Body of pancreas (tissue), 4 donors: ENCODE measurements around the gene TBC1D20. TPM values are rescaled to one million over a fixed set of nuclear protein-coding genes. Genes with fewer than 3 reads are reported as not detected.

Source experiments
- ATAC-seq: fragments of 150-250 bp; one replicate; pipeline ENCODE4 v1.9.1; 2016
- DNase-seq, 4 donors: peaks; one replicate each; pipeline ENCODE4 v3.0.0-alpha.2; 2019
- H3K27ac ChIP-seq, 4 donors: fragments of 200-600 bp; sonication (generic); 1 replicate in 3 of 4; 2 replicates in 1 of 4; pipeline versions ENCODE4 v1.5.1 to v1.6.1; 2016 to 2019; ENCODE audit warnings: mild to moderate bottlenecking in 1 of 4, mixed read lengths in 1 of 4, moderate library complexity in 1 of 4
- H3K27me3 ChIP-seq, 2 donors: fragments of 200-600 bp; sonication (generic); one replicate each; pipeline ENCODE4 v1.6.0; 2016; ENCODE audit warnings: mild to moderate bottlenecking in 1 of 2
- H3K36me3 ChIP-seq, 2 donors: fragments of 200-600 bp; sonication (generic); replicated peaks in 1 of 2; 2 replicates each; pipeline ENCODE4 v1.5.1; 2016; ENCODE audit warnings: low read depth in 2 of 2; ENCODE audit not compliant: insufficient read depth in 1 of 2
- H3K4me1 ChIP-seq: fragments of 200-600 bp; sonication (generic); one replicate; pipeline ENCODE4 v1.6.0; 2016
- H3K4me3 ChIP-seq, 2 donors: fragments of 200-600 bp; sonication (generic); 1 replicate in 1 of 2; 2 replicates in 1 of 2; pipeline ENCODE4 v1.5.1; 2016 to 2019
- H3K9me3 ChIP-seq, 3 donors: fragments of 200-600 bp; sonication (generic); 1 replicate in 2 of 3; 2 replicates in 1 of 3; pipeline ENCODE4 v1.5.1; 2016
- POLR2A ChIP-seq, 3 donors: fragments of 450-650 bp; IDR thresholded peaks; one replicate each; pipeline ENCODE4 v1.6.1; 2016; ENCODE audit warnings: antibody characterized with exemption in 3 of 3, mild to moderate bottlenecking in 2 of 3
- WGBS, 2 donors: methylation state at CpG; one replicate each; pipeline ENCODE4 v1.1.5; 2017; 5-methylcytosine and 5-hydroxymethylcytosine counted together
- intact Hi-C: fragments of 100-400 bp; cut with DNase I; formaldehyde crosslinking; loops from one replicate; pipeline ENCODE4 v1.15.1; 2023
- total RNA-seq, 2 donors: library from RNA; depleted of rRNA; stranded (reverse); fragments of >200 nt; gene quantifications; one replicate each; pipeline ENCODE4 v1.1.0, GENCODE V29; 2016
- TF ChIP-seq, protein P1 (sequence below), 7 experiments: fragments of 450-650 bp in 4 of 7; fragments of 200-600 bp in 3 of 7; sonication (generic) in 3 of 7; IDR thresholded peaks; one replicate each; pipeline ENCODE4 v1.5.1; 2016 to 2019; ENCODE audit warnings: antibody characterized with exemption in 7 of 7

TBC1D20 gene
- total RNA-seq, 2 donors from 2014 or later: 16.3 to 27.4 TPM

DNA sequence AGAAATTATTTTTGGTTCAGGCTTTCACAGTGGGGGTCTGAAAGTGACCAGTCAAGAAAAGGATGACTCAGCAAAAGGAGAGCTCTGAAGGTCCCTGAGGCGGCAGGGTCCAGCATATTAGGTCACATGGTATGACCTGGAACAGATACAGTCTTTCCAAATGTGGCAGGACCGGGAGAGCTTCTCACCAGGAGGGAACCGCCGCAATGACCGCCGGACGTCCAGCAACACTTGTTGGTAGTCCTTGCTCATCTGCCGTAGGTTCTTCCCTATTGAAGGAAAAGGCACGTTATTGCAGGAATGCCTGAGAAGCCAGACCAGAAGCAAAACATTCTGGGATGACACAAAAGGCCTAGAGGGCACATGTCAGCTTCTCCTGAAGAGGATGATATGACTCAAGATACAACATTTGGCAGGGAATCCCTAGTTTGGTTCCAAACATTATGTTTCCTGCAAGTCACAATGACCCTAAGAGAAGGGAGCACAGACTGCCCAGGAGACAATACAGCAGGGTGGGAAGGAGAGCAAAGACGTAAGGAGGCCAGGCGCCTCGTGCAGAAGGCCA is 17.4 kb downstream of the TBC1D20 start:
- H3K36me3 ChIP-seq: peaks cover 0 to 16% of the 10 kb centered on the region in 2 donors
- H3K27ac ChIP-seq: no peak overlapping the region

DNA sequence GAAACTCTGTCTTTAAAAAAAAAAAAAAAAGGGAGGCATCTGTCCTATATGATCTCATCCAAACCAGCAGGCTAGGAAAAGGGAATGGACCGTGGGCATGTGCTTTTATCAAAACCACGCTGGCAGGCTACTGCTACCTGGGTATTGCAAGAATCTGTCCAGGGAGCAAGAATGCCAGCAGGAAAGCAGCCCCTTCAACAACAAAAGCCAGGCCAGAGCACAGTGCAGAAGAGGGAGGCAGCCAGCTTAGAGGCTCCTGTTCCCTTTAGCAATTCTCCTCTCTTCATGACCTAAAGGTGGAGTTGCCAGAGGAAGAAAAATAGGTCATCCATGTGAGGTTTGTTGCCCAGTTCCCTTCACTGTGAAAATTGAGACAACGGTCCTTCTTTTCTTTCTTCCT is 18.2 kb downstream of the TBC1D20 start:
- 88% methylated on average over 3 of the region's 3 CpGs for WGBS, 2 donors
- no peaks in the 10 kb centered on the region for H3K27me3 ChIP-seq
- H3K36me3 ChIP-seq: peaks cover 0 to 17% of the 10 kb centered on the region in 2 donors
- ATAC-seq (no peak), DNase-seq (no peak)
- no peaks in the 10 kb centered on the region for H3K9me3 ChIP-seq
- H3K4me3 ChIP-seq: no peak overlapping the region
- intact Hi-C loops: no loop called here
- H3K4me1 ChIP-seq: no peaks in the 10 kb centered on the region
- no peak overlapping the region for H3K27ac ChIP-seq
- TF ChIP-seq POLR2A (IDR thresholded peaks at IDR 0.05): no peak
- TF ChIP-seq, protein P1, sequence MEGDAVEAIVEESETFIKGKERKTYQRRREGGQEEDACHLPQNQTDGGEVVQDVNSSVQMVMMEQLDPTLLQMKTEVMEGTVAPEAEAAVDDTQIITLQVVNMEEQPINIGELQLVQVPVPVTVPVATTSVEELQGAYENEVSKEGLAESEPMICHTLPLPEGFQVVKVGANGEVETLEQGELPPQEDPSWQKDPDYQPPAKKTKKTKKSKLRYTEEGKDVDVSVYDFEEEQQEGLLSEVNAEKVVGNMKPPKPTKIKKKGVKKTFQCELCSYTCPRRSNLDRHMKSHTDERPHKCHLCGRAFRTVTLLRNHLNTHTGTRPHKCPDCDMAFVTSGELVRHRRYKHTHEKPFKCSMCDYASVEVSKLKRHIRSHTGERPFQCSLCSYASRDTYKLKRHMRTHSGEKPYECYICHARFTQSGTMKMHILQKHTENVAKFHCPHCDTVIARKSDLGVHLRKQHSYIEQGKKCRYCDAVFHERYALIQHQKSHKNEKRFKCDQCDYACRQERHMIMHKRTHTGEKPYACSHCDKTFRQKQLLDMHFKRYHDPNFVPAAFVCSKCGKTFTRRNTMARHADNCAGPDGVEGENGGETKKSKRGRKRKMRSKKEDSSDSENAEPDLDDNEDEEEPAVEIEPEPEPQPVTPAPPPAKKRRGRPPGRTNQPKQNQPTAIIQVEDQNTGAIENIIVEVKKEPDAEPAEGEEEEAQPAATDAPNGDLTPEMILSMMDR (IDR thresholded peaks at IDR 0.05): no peak

More for the DNA sequence above, 17.4 kb downstream of the TBC1D20 start:
- DNase-seq: no peak
- no peak for ATAC-seq
- H3K9me3 ChIP-seq: no peaks in the 10 kb centered on the region
- no peak for TF ChIP-seq POLR2A (IDR thresholded peaks at IDR 0.05)
- TF ChIP-seq, protein P1 (IDR thresholded peaks at IDR 0.05): no peak
- H3K27me3 ChIP-seq: no peaks in the 10 kb centered on the region
- no peaks in the 10 kb centered on the region for H3K4me1 ChIP-seq
- no peak overlapping the region for H3K4me3 ChIP-seq
- WGBS, 2 donors: 72 to 73% methylated on average over 12 of the region's 12 CpGs
- intact Hi-C loops: no loop called here

DNA sequence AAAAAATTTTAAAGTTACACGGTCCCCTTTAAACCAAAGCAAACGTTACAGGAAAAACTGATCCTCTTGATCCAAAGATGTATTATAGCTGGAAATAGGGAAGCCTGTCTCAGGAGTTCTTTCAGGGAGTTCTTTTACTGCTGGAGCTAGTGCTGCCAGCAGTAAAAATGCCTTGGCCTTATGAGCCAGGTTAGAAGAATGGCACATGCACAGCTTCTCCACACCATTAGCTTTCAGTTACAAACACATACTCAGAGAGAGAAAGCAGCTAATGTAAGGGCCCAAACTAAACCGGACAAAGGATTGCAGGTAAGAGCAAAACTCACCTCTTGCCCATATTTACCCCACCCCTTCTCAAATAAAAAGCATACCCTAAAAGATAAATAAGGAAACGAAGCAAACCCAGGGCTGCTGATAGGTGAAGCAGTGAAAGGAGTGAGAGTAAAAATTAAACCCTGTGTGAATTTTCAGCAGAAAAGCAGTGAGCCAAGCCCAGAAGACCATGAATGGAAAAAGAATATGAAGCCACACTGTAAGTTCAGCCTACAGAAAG is 19.0 kb downstream of the TBC1D20 start:
- H3K4me3 ChIP-seq: no peak overlapping the region
- no peaks in the 10 kb centered on the region for H3K9me3 ChIP-seq
- no peak overlapping the region for H3K27ac ChIP-seq
- H3K4me1 ChIP-seq: no peaks in the 10 kb centered on the region
- H3K27me3 ChIP-seq: no peaks in the 10 kb centered on the region
- ATAC-seq (no peak), DNase-seq (no peak)
- 81 to 88% methylated on average over 4 of the region's 4 CpGs for WGBS, 2 donors
- intact Hi-C loops: no loop called here
- TF ChIP-seq POLR2A (IDR thresholded peaks at IDR 0.05): no peak
- TF ChIP-seq, protein P1 (IDR thresholded peaks at IDR 0.05): no peak
- peaks cover 0 to 17% of the 10 kb centered on the region in 2 donors for H3K36me3 ChIP-seq

DNA sequence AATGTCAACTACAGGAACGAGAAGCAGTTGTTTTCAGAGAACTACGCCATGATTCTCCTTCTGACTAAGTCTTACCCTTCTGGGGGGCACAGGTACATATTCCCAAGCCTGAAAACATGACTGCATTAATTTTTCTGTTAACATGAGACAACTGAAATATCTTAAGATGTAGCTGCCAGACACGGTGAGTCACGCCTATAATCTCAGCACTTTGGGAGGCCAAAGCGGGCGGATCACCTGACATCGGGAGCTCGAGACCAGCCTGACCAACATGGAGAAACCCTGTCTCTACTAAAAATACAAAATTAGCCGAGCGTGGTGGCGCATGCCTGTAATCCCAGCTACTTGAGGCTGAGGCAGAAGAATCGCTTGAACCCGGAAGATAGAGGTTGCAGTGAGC is 21.7 kb downstream of the TBC1D20 start:
- no peak overlapping the region for H3K27ac ChIP-seq
- intact Hi-C loops: no loop called here
- no peaks in the 10 kb centered on the region for H3K9me3 ChIP-seq
- TF ChIP-seq POLR2A (IDR thresholded peaks at IDR 0.05): no peak
- TF ChIP-seq, protein P1 (IDR thresholded peaks at IDR 0.05): no peak
- no peaks in the 10 kb centered on the region for H3K4me1 ChIP-seq
- no peaks in the 10 kb centered on the region for H3K27me3 ChIP-seq
- ATAC-seq (no peak), DNase-seq (no peak)
- peaks cover 0 to 21% of the 10 kb centered on the region in 2 donors for H3K36me3 ChIP-seq
- WGBS, 2 donors: 88 to 93% methylated on average over 13 of the region's 13 CpGs
- no peak overlapping the region for H3K4me3 ChIP-seq

DNA sequence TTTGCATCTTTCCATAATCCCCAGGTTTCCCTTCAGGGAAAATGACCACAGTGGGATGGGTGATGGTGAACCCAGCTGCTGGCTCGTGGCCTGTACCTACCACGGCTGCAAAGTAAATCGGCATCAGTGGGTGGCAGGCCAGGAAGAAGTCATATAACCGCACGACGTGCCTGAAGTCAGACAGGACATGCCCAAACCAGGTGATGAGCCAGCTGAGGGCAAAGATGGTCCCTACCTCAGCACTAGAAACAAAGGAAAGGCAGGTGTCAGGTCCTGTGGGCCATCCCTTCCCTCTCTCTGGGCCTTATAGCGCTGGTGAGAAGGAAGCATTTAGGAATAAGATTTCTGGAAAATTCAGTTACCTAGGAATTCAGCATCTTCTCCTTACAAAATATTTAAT is 22.2 kb downstream of the TBC1D20 start:
- DNase-seq (no peak), ATAC-seq (no peak)
- no peak for TF ChIP-seq POLR2A (IDR thresholded peaks at IDR 0.05)
- TF ChIP-seq, protein P1 (IDR thresholded peaks at IDR 0.05): no peak
- Histone ChIP-seq H3K36me3 (peaks cover 0 to 20% of the 10 kb centered on the region in 2 donors), H3K9me3 (no peaks in the 10 kb centered on the region), H3K4me1 (no peaks in the 10 kb centered on the region), H3K4me3 (no peak overlapping the region), H3K27ac (no peak overlapping the region), H3K27me3 (no peaks in the 10 kb centered on the region)
- intact Hi-C loops: no loop called here
- 93 to 95% methylated on average over 6 to 7 of the region's 7 CpGs for WGBS, 2 donors
